HEK293T (cell line): Measurements from ENCODE around the gene CPT1B.

Experiments
- CTCF ChIA-PET: fragments of 350-600 bp; formaldehyde crosslinking; extraction: SDS; loops from one replicate; lab custom pipeline; 2021; ENCODE audit warnings: antibody characterized with exemption, inconsistent platforms; lab: Yijun Ruan, JAX
- POLR2A ChIA-PET: fragments of 350-600 bp; formaldehyde crosslinking; extraction: SDS; loops from one replicate; lab custom pipeline; 2020; ENCODE audit warnings: antibody characterized with exemption, inconsistent platforms; lab: Yijun Ruan, JAX
- DNase-seq: peaks from one replicate; pipeline ENCODE4 v3.0.0; 2012; ENCODE audit warnings: mixed read lengths; ENCODE audit errors: extremely low spot score
- ARNT ChIP-seq: fragments of 450-650 bp; IDR thresholded peaks from 2 replicates; pipeline ENCODE4 v1.6.1; 2017; ENCODE audit warnings: mild to moderate bottlenecking
- BHLHE40 ChIP-seq: fragments of 450-650 bp; IDR thresholded peaks from 2 replicates; pipeline ENCODE4 v1.6.1; 2016; ENCODE audit warnings: mild to moderate bottlenecking, moderate library complexity, borderline replicate concordance
- CTBP1 ChIP-seq: fragments of 450-650 bp; IDR thresholded peaks from 2 replicates; pipeline ENCODE4 v1.6.1; 2016; ENCODE audit warnings: borderline replicate concordance
- ELF4 ChIP-seq: fragments of 450-650 bp; IDR thresholded peaks from 2 replicates; pipeline ENCODE4 v1.6.1; 2017; ENCODE audit warnings: antibody characterized with exemption
- FOXA1 ChIP-seq: fragments of 450-650 bp; IDR thresholded peaks from 2 replicates; pipeline ENCODE4 v1.6.1; 2016; ENCODE audit warnings: mild to moderate bottlenecking
- FOXK2 ChIP-seq: fragments of 450-650 bp; IDR thresholded peaks from 2 replicates; pipeline ENCODE4 v1.6.1; 2016; ENCODE audit warnings: mild to moderate bottlenecking
- FOXM1 ChIP-seq: fragments of 450-650 bp; IDR thresholded peaks from 2 replicates; pipeline ENCODE4 v1.6.1; 2017; ENCODE audit warnings: mild to moderate bottlenecking, borderline replicate concordance
- HDGF ChIP-seq: fragments of 450-650 bp; IDR thresholded peaks from 2 replicates; pipeline ENCODE4 v1.6.1; 2017; ENCODE audit warnings: antibody characterized with exemption, borderline replicate concordance
- L3MBTL2 ChIP-seq: fragments of 450-650 bp; conservative IDR thresholded peaks from 2 replicates; pipeline ENCODE4 v1.6.1; 2016; ENCODE audit warnings: mild to moderate bottlenecking
- LEF1 ChIP-seq: fragments of 450-650 bp; IDR thresholded peaks from 2 replicates; pipeline ENCODE4 v1.6.1; 2017; ENCODE audit warnings: mild to moderate bottlenecking, borderline replicate concordance
- NFRKB ChIP-seq: fragments of 450-650 bp; IDR thresholded peaks from 2 replicates; pipeline ENCODE4 v1.6.1; 2016; ENCODE audit warnings: mild to moderate bottlenecking, moderate library complexity
- SP1 ChIP-seq: fragments of 450-650 bp; IDR thresholded peaks from 2 replicates; pipeline ENCODE4 v1.6.1; 2017
- SUZ12 ChIP-seq: fragments of 450-650 bp; IDR thresholded peaks from 2 replicates; pipeline ENCODE4 v1.6.1; 2016; ENCODE audit warnings: mild to moderate bottlenecking
- TARDBP ChIP-seq: fragments of 450-650 bp; IDR thresholded peaks from 2 replicates; pipeline ENCODE4 v1.6.1; 2016
- ZNF384 ChIP-seq: fragments of 450-650 bp; IDR thresholded peaks from 2 replicates; pipeline ENCODE4 v1.6.1; 2016
- TF ChIP-seq, protein P1 (sequence below): fragments of 450-650 bp; IDR thresholded peaks from 2 replicates; pipeline ENCODE4 v1.6.1; 2016

The CPT1B gene

DNA sequence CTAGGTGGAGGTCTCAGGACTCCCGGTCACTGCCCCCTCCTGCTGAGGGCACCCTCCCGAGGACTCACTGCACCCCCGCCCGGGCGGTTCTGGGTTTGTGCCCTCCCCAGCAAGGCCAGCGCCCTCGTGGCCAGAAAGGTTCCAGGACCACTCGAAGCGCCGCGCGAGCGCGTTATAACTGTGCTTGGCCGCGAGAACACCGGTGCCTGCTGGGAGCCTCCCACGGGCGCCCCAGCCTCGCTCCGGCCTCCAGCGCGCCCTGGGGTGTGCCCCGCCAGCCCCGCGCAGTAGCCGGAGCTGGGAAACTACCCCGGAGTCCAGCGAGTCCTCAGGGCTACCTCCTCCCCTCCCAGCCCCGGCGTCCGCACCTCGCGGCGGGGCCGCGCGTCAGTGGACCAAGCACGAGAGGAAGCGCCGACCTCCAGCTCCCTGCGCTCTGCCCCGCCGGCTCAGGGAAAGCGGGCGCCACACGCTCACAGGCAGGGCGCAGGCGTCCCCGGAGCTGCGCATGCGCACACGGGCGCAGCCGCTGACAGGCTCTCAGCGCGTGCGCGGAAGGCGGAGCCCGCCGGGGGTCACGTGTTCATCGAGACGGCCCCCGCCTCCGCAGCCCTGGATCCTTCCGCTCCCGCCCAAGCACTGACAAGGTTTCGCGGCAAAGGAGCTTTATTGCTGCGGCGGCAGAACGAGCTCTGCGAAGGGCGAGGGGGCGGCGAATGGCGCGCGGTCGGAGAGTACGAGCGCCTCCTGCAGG, 52.9 kb downstream of the CPT1B start, which contains the start of gene SCO2:
Gene SCO2, minus strand, starts transcription at position 495 of the 754 bp plus-strand sequence. CDS start 1,187 bp downstream, outside the sequence.
- TF ChIP-seq ELF4: peak; percentile 10; the same call in 1 of the 2 replicates
- TF ChIP-seq HDGF: no peak
- TF ChIP-seq L3MBTL2: peak; percentile 79
- CTCF ChIA-PET: interaction anchor here (0.6 to 2.2 kb wide), 22 partner anchors 10 to 554 kb away, joined by 3 to 11 read pairs (median 6); partner anchors contain the start of genes KLHDC7B, LMF2, NCAPH2 and SYCE3
- peak; percentile 99 for DNase-seq
- POLR2A ChIA-PET: interaction anchor here (0.7 to 7.1 kb wide), 50 partner anchors 10 to 281 kb away, joined by 3 to 193 read pairs (median 5); partner anchors contain the start of genes ARSA, CHKB, HDAC10 and KLHDC7B

DNA sequence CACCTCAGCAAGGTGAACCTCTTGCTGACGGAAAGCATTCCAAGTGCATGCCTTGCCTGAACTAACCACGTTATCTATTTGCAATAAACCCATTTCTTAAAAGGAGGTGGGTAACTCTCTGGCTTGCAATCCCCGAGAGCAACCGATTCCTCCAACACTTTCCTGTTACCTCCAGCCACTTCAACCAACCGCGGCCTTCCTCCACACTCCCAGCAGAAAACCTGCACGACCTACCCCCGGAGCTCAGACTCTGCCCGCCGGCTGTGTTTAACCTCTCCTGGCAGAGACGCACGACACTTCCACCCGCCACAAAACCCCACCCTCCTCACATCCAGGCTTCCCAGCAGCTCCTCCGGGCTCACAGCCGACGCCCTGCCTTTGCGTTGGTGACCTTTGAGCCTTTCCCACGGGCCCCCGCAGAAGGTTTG, 53.5 kb downstream of the CPT1B start:
- no peak for DNase-seq
- CTCF ChIA-PET: interaction anchor here (1.5 to 2.2 kb wide), 3 partner anchors 15 to 178 kb away, joined by 6 to 11 read pairs (median 11); partner anchors contain the start of gene KLHDC7B
- TF ChIP-seq CTBP1 (no peak), BHLHE40 (no peak), NFRKB (no peak), L3MBTL2 (no peak), FOXK2 (no peak), LEF1 (no peak)
- POLR2A ChIA-PET: interaction anchor here (0.6 to 7.1 kb wide), 16 partner anchors 9 to 183 kb away, joined by 3 to 193 read pairs (median 10); partner anchors contain the start of genes CHKB, KLHDC7B, LMF2 and NCAPH2

DNA sequence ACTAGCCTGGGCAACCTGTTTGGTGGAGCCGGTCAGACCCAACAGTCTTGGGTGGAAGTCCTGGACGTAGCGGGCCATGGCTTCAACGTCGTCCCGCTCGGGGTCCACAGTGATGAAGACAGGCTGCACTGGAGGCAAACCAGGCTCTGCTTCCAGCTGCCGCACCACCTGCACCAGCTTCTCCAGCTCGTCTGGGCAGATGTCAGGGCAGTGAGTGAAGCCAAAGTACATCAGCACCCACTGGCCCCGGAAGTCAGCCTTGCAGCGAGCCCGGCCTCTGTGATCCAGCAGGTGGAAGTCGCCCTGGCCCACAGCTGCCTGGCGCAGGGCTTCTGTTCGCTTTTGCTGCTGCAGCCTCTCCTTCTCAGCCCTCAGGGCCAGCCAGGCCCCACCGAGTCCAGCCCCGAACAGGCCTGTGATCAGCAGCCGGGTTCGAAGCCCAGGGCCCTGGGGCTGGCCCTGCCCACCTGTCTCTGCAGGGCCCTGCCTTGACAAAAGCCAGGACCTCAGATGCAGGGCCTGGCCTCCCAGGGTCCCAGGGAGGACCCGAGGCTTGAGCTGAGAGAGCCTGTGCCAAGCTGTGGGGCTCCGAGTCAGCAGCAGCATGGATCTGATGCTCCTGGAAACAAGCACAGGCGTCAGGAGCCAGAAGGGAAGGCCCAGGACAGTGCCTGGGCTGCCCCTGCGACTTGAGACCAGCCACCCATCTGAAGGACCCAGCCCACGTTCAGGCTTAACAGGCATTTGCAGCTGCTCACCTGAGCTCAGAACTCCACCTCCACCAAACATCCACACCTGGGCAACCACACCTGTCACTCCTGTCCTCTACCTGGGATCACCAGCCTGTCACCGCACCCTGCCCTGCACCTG, 54.2 kb downstream of the CPT1B start:
- TF ChIP-seq HDGF (no peak), SP1 (no peak), L3MBTL2 (no peak), SUZ12 (no peak), ZNF384 (no peak)
- POLR2A ChIA-PET: interaction anchor here (0.6 to 7.1 kb wide), 10 partner anchors 9 to 182 kb away, joined by 3 to 193 read pairs (median 12); partner anchors contain the start of genes CHKB, LMF2, NCAPH2 and SYCE3
- CTCF ChIA-PET: interaction anchor here (2.2 kb wide), 1 partner anchor 15 kb away, joined by 11 read pairs; no protein-coding TSS in a partner anchor
- no peak for DNase-seq

DNA sequence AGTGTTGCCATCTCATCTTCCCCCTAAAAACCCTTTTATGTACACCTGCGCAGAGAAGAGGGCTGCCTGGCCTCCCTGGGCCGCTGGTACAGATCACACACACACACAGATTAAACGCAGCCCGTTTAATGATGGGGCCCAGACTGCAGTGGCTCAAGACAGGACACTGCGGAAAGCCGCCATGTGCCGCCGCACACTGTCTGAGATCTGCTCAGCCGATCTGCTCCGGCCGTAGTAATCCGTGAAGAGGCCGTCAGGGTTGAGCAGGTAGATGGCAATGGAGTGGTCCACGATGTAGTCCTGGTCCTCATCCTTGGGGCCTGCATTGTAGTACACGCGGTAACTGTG, 54.8 kb downstream of the CPT1B start:
- CTCF ChIA-PET: no interaction called here
- TF ChIP-seq FOXM1 (no peak), TARDBP (no peak), ZNF384 (no peak), L3MBTL2 (no peak), NFRKB (no peak), ARNT (no peak), SUZ12 (no peak), CTBP1 (no peak), HDGF (no peak), BHLHE40 (no peak), FOXA1 (no peak), LEF1 (no peak), SP1 (no peak), ELF4 (no peak)
- DNase-seq: no peak
- POLR2A ChIA-PET: interaction anchor here (1.0 to 7.1 kb wide), 5 partner anchors 8 to 51 kb away, joined by 3 to 193 read pairs (median 49); partner anchors contain the start of genes LMF2, NCAPH2 and SYCE3

DNA sequence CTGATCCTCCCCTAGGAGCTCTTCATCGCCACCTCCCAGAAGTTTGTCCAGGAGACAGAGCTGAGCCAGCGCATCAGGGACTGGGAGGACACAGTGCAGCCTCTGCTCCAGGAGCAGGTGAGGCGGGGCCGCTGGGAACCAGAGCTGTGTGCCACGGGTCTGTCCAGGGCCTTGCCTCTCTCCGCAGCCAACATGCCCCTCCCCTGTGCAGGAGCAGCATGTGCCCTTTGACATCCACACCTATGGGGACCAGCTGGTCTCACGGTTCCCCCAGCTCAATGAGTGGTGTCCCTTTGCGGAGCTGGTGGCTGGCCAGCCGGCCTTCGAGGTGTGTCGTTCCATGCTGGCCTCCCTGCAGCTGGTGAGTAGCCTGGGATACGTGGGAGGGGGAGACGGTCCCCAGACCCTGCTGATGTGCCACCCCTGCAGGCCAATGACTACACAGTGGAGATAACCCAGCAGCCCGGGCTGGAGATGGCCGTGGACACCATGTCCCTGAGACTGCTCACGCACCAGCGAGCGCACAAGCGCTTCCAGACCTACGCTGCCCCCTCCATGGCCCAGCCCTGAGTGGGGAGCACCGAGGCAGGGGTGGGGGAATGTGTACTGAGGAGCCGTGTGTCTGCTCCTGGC, 55.3 kb downstream of the CPT1B start:
- TF ChIP-seq L3MBTL2 (no peak), ARNT (no peak), BHLHE40 (no peak), LEF1 (no peak), ELF4 (no peak), TARDBP (no peak), FOXK2 (no peak), CTBP1 (no peak), FOXM1 (no peak), NFRKB (no peak)
- ChIA-PET CTCF (no interaction called here), POLR2A (interaction anchor here (1.0 to 7.1 kb wide), 2 partner anchors 14 to 50 kb away, joined by 3 to 193 read pairs; partner anchors contain the start of genes LMF2 and NCAPH2)
- DNase-seq: no peak

DNA sequence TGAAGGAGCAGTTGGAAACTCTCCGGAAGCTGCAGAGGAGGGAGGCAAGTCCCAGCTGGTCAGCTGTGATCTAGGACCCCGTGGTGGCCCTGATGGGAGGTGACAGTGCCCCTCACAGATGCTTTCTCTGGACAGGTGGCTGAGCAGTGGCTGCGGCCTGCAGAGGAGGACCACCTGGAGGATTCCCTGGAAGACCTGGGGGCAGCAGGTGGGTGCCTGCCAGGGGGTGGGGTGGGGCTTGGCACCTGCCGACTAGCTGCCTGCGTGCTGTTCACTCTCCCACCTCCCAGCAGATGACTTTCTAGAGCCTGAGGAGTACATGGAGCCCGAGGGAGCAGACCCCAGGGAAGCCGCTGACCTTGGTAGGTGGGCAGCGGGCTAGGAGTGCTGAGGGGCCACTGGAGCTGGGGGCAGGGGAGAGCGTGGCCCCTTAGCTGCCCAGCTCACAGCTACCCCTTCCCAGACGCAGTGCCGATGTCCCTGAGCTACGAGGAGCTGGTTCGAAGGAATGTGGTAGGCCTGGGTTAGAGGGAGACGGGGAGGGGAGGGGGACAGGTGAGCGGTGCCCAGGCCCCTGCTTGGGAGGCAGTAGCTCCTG, 55.9 kb downstream of the CPT1B start:
- no peak for TF ChIP-seq ZNF384
- no peak for TF ChIP-seq FOXM1
- TF ChIP-seq FOXA1: no peak
- TF ChIP-seq LEF1: no peak
- no peak for TF ChIP-seq HDGF
- TF ChIP-seq BHLHE40: no peak
- TF ChIP-seq ELF4: no peak
- TF ChIP-seq SUZ12: no peak
- TF ChIP-seq TARDBP: no peak
- TF ChIP-seq, protein P1, sequence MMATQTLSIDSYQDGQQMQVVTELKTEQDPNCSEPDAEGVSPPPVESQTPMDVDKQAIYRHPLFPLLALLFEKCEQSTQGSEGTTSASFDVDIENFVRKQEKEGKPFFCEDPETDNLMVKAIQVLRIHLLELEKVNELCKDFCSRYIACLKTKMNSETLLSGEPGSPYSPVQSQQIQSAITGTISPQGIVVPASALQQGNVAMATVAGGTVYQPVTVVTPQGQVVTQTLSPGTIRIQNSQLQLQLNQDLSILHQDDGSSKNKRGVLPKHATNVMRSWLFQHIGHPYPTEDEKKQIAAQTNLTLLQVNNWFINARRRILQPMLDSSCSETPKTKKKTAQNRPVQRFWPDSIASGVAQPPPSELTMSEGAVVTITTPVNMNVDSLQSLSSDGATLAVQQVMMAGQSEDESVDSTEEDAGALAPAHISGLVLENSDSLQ: no peak
- no peak for TF ChIP-seq NFRKB
- TF ChIP-seq CTBP1: no peak
- no peak for TF ChIP-seq ARNT
- TF ChIP-seq L3MBTL2: no peak
- TF ChIP-seq SP1: no peak
- no peak for TF ChIP-seq FOXK2
- ChIA-PET POLR2A (interaction anchor here (1.0 to 7.1 kb wide), 2 partner anchors 13 to 49 kb away, joined by 3 to 193 read pairs; partner anchors contain the start of genes LMF2 and NCAPH2), CTCF (no interaction called here)
- DNase-seq: no peak
